Measurements from ENCODE around the gene GALNTL6. TPM values are rescaled to one million over a fixed set of nuclear protein-coding genes. Genes with fewer than 3 reads are reported as not detected.

GALNTL6 gene
- total RNA-seq, 4 donors from 2014 or later, result 0.82 to 0.95 TPM; not detected in 2

DNA sequence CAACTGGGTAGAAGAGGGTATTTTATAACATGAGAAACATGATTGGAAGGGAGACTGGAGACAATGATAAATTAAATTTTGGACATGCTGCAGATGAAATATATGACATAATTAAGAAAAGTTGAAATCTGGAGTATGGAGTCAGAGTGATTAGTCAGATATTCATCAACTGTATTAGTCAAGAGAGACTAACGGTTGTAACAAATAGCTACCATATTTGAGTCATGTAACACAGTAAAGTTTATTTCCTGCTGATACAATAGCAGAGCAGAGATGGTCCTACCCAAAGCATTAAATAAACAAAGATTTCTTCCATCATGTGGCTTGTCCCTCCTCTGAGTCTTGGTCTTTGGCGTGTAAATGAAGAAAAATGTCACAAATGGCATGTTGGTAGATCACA is 321.3 kb downstream of the GALNTL6 start:
- in situ Hi-C loops (cut with MboI; ENCODE audit: low pct_ligation_motif_present in 1 of 4, low pct_unique_long_range_greater_than_20kb in 1 of 4, low sequenced_read_pairs in 3 of 4), result no loop called here
- Histone ChIP-seq H3K4me1 (no peaks in the 10 kb centered on the region), H3K4me3 (no peak overlapping the region), H3K27ac (no peak overlapping the region), H3K27me3 (no peaks in the 10 kb centered on the region), H3K9me3 (no peaks in the 10 kb centered on the region), H3K36me3 (no peaks in the 10 kb centered on the region)
- no peak for TF ChIP-seq POLR2A (IDR thresholded peaks at IDR 0.05)
- TF ChIP-seq POLR2AphosphoS5 (IDR thresholded peaks at IDR 0.05), result no peak
- TF ChIP-seq, protein P1, sequence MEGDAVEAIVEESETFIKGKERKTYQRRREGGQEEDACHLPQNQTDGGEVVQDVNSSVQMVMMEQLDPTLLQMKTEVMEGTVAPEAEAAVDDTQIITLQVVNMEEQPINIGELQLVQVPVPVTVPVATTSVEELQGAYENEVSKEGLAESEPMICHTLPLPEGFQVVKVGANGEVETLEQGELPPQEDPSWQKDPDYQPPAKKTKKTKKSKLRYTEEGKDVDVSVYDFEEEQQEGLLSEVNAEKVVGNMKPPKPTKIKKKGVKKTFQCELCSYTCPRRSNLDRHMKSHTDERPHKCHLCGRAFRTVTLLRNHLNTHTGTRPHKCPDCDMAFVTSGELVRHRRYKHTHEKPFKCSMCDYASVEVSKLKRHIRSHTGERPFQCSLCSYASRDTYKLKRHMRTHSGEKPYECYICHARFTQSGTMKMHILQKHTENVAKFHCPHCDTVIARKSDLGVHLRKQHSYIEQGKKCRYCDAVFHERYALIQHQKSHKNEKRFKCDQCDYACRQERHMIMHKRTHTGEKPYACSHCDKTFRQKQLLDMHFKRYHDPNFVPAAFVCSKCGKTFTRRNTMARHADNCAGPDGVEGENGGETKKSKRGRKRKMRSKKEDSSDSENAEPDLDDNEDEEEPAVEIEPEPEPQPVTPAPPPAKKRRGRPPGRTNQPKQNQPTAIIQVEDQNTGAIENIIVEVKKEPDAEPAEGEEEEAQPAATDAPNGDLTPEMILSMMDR (IDR thresholded peaks at IDR 0.05), result no peak
- no peak for TF ChIP-seq EP300 (IDR thresholded peaks at IDR 0.05; ENCODE audit: low read depth)
- intact Hi-C loops (cut with DNase I; ENCODE audit: low total_unique reads), result no loop called here
- no peak for DNase-seq
- 71 to 81% methylated on average over 1 to 2 of the region's 2 CpGs for WGBS, 2 donors (ENCODE audit: low coverage in 1 of 2)

GRCh38 chr4:172141025-172141424 is 327.8 kb downstream of the GALNTL6 start:
- no peaks in the 10 kb centered on the region for H3K4me1 ChIP-seq
- no peak overlapping the region for H3K27ac ChIP-seq
- H3K4me3 ChIP-seq, result no peak overlapping the region
- no peaks in the 10 kb centered on the region for H3K9me3 ChIP-seq
- H3K36me3 ChIP-seq, result no peaks in the 10 kb centered on the region
- TF ChIP-seq, protein P1 (IDR thresholded peaks at IDR 0.05), result no peak
- TF ChIP-seq POLR2A (IDR thresholded peaks at IDR 0.05) (no peak), POLR2AphosphoS5 (IDR thresholded peaks at IDR 0.05) (no peak), EP300 (IDR thresholded peaks at IDR 0.05; ENCODE audit: low read depth) (no peak)
- DNase-seq, result no peak
- H3K27me3 ChIP-seq, result no peaks in the 10 kb centered on the region
- intact Hi-C loops (cut with DNase I; ENCODE audit: low total_unique reads) (no loop called here), in situ Hi-C loops (cut with MboI; ENCODE audit: low pct_ligation_motif_present in 1 of 4, low pct_unique_long_range_greater_than_20kb in 1 of 4, low sequenced_read_pairs in 3 of 4) (no loop called here)
- 39 to 42% methylated on average over 2 of the region's 2 CpGs for WGBS, 2 donors (ENCODE audit: low coverage in 1 of 2)

- no peaks in the 10 kb centered on the region for H3K36me3 ChIP-seq
- in situ Hi-C loops (cut with MboI; ENCODE audit: low pct_ligation_motif_present in 1 of 4, low pct_unique_long_range_greater_than_20kb in 1 of 4, low sequenced_read_pairs in 3 of 4), result no loop called here
- H3K27me3 ChIP-seq, result no peaks in the 10 kb centered on the region
These were observed 329.1 kb downstream of the GALNTL6 start for GRCh38 chr4:172142281-172142741.

DNA sequence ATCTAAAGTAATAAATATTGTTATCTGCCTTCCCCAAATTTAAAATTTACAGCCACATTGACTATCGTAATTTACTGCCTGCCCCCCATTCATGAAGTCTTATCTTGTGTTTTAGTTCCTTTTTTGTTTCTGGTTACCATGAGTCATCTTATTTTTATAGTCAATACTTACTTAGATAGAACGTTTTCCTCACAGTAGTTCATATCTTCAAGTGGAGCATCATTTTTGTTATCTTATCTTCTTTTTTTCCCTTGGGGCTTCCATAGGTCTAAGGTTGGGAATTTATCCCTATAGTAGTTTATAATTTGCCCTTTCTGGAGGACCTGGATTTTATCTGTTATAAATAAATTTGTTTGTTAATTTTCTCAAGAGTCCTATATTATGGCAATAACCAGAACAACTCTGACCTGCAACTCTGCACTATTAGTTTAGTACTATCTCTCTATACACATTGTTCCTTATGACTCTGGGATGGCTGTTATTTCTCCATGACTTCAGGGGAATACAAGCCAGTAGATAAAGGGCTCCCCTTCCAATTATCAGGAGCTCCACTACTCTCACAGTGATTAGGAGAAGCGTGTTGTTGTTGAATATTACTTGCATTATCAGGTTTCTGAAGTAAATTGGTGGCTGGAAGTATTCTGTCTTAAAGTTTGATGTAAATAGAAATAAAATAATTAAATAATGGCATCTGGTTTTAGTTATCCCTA is 330.6 kb downstream of the GALNTL6 start:
- no peak for DNase-seq
- H3K9me3 ChIP-seq, result no peaks in the 10 kb centered on the region
- H3K27me3 ChIP-seq, result no peaks in the 10 kb centered on the region
- H3K27ac ChIP-seq, result no peak overlapping the region
- in situ Hi-C loops (cut with MboI; ENCODE audit: low pct_ligation_motif_present in 1 of 4, low pct_unique_long_range_greater_than_20kb in 1 of 4, low sequenced_read_pairs in 3 of 4) (no loop called here), intact Hi-C loops (cut with DNase I; ENCODE audit: low total_unique reads) (no loop called here)
- no peak overlapping the region for H3K4me3 ChIP-seq
- H3K4me1 ChIP-seq, result no peaks in the 10 kb centered on the region
- TF ChIP-seq POLR2A (IDR thresholded peaks at IDR 0.05) (no peak), POLR2AphosphoS5 (IDR thresholded peaks at IDR 0.05) (no peak), EP300 (IDR thresholded peaks at IDR 0.05; ENCODE audit: low read depth) (no peak)
- TF ChIP-seq, protein P1 (IDR thresholded peaks at IDR 0.05), result no peak
- 43% methylated on average over 3 of the region's 3 CpGs for WGBS, 2 donors (ENCODE audit: low coverage in 1 of 2)
- no peaks in the 10 kb centered on the region for H3K36me3 ChIP-seq

More at GRCh38 chr4:172142281-172142741, 329.1 kb downstream of the GALNTL6 start:
- no peak overlapping the region for H3K27ac ChIP-seq
- intact Hi-C loops (cut with DNase I; ENCODE audit: low total_unique reads), result no loop called here
- no peaks in the 10 kb centered on the region for H3K9me3 ChIP-seq
- TF ChIP-seq POLR2AphosphoS5 (IDR thresholded peaks at IDR 0.05) (no peak), EP300 (IDR thresholded peaks at IDR 0.05; ENCODE audit: low read depth) (no peak), POLR2A (IDR thresholded peaks at IDR 0.05) (no peak)
- TF ChIP-seq, protein P1 (IDR thresholded peaks at IDR 0.05), result no peak
- 45% methylated on average over 2 of the region's 2 CpGs for WGBS, 2 donors (ENCODE audit: low coverage in 1 of 2)
- no peak overlapping the region for H3K4me3 ChIP-seq
- no peak for DNase-seq
- no peaks in the 10 kb centered on the region for H3K4me1 ChIP-seq
